KBM-7 (cell line): ENCODE data around the gene PLXDC2.

Source experiments
- DNase-seq: peaks from one replicate; pipeline ENCODE4 v3.0.0-alpha.2; 2015
- in situ Hi-C: fragments of 300-500 bp; cut with MboI; formaldehyde crosslinking; loops from 2 replicates; pipeline ENCODE4 v1.14.3; 2020; ENCODE audit warnings: low sequenced_read_pairs, low pct_unique_long_range_greater_than_20kb, mixed read lengths

PLXDC2 gene

GRCh38 chr10:20073167-20073566, 256.9 kb downstream of the PLXDC2 start:
- in situ Hi-C loops: no loop called here
- DNase-seq: no peak

- in situ Hi-C loops: no loop called here
- DNase-seq: no peak
Observed at GRCh38 chr10:20075713-20076112, 259.5 kb downstream of the PLXDC2 start.

- in situ Hi-C loops: no loop called here
- no peak for DNase-seq
Observed at GRCh38 chr10:20084451-20084850, 268.2 kb downstream of the PLXDC2 start.

- no peak for DNase-seq
- in situ Hi-C loops: no loop called here
Observed at GRCh38 chr10:20085115-20085514, 268.9 kb downstream of the PLXDC2 start.

- no peak for DNase-seq
- in situ Hi-C loops: no loop called here
Observed at GRCh38 chr10:20087353-20087752, 271.1 kb downstream of the PLXDC2 start.

GRCh38 chr10:20088061-20088701, 271.9 kb downstream of the PLXDC2 start:
- no peak for DNase-seq
- in situ Hi-C loops: no loop called here

GRCh38 chr10:20089879-20090278, 273.6 kb downstream of the PLXDC2 start:
- in situ Hi-C loops: no loop called here
- no peak for DNase-seq

- in situ Hi-C loops: no loop called here
- no peak for DNase-seq
Observed at GRCh38 chr10:20090831-20091230, 274.6 kb downstream of the PLXDC2 start.

- in situ Hi-C loops: no loop called here
Observed at GRCh38 chr10:20091698-20092097, 275.5 kb downstream of the PLXDC2 start.

GRCh38 chr10:20093600-20093999, 277.4 kb downstream of the PLXDC2 start:
- in situ Hi-C loops: no loop called here

More at GRCh38 chr10:20091698-20092097, 275.5 kb downstream of the PLXDC2 start:
- no peak for DNase-seq

GRCh38 chr10:20094226-20094976, 278.2 kb downstream of the PLXDC2 start:
- in situ Hi-C loops: no loop called here

More at GRCh38 chr10:20093600-20093999, 277.4 kb downstream of the PLXDC2 start:
- no peak for DNase-seq

GRCh38 chr10:20100171-20100570, 283.9 kb downstream of the PLXDC2 start:
- peak; percentile 18 for DNase-seq
- in situ Hi-C loops: no loop called here

More at GRCh38 chr10:20094226-20094976, 278.2 kb downstream of the PLXDC2 start:
- no peak for DNase-seq

GRCh38 chr10:20105236-20105635, 289.0 kb downstream of the PLXDC2 start:
- DNase-seq: no peak
- in situ Hi-C loops: no loop called here

GRCh38 chr10:20105931-20106330, 289.7 kb downstream of the PLXDC2 start:
- no peak for DNase-seq
- in situ Hi-C loops: no loop called here

GRCh38 chr10:20108021-20108420, 291.8 kb downstream of the PLXDC2 start:
- in situ Hi-C loops: no loop called here
- DNase-seq: no peak

- in situ Hi-C loops: no loop called here
- DNase-seq: no peak
Observed at GRCh38 chr10:20109613-20110012, 293.4 kb downstream of the PLXDC2 start.

- no peak for DNase-seq
- in situ Hi-C loops: no loop called here
Observed at GRCh38 chr10:20110125-20111100, 294.2 kb downstream of the PLXDC2 start.

- no peak for DNase-seq
- in situ Hi-C loops: no loop called here
Observed at GRCh38 chr10:20114179-20114578, 297.9 kb downstream of the PLXDC2 start.

GRCh38 chr10:20115894-20116293, 299.7 kb downstream of the PLXDC2 start:
- in situ Hi-C loops: no loop called here
- DNase-seq: no peak

- no peak for DNase-seq
- in situ Hi-C loops: no loop called here
Observed at GRCh38 chr10:20117471-20117870, 301.2 kb downstream of the PLXDC2 start.
